GM12878 (cell line): ENCODE data around the gene DEFB132. TPM values are rescaled to one million over a fixed set of nuclear protein-coding genes. Genes with fewer than 3 reads are reported as not detected.

ENCODE experiments used
- ATAC-seq: fragments of 200-7000 bp; cut with Tn5 transposase; 3 replicates; pipeline ENCODE4 v1.9.1; 2020; ENCODE audit warnings: mild to moderate bottlenecking, moderate library complexity
- BruUV-seq: library from RNA; stranded (reverse); fragments of 400-500 nt; replicated peaks from 2 replicates; lab custom pipeline; 2021; lab: Mats Ljungman, UMichigan
- CTCF ChIA-PET: fragments of 300-600 bp; sonication (Branson Sonifier 250); formaldehyde crosslinking; extraction: SDS; loops from one replicate; lab custom pipeline; 2021; ENCODE audit warnings: inconsistent platforms; lab: Yijun Ruan, JAX
- POLR2A ChIA-PET: fragments of 350-600 bp; formaldehyde crosslinking; extraction: SDS; loops from one replicate; lab custom pipeline; 2021; ENCODE audit warnings: inconsistent platforms; lab: Charles Lee
- RAD21 ChIA-PET: fragments of 300-600 bp; sonication (Branson Sonifier 250); formaldehyde crosslinking; loops from one replicate; lab custom pipeline; 2023; ENCODE audit warnings: antibody characterized with exemption; ENCODE audit not compliant: unreplicated experiment; lab: Charles Lee
- SMC1A ChIA-PET: fragments of 300-600 bp; sonication (Branson Sonifier 250); formaldehyde crosslinking; loops from one replicate; lab custom pipeline; 2023; ENCODE audit not compliant: unreplicated experiment, uncharacterized antibody; lab: Charles Lee
- DNase-seq: peaks from one replicate; pipeline ENCODE4 v3.0.0-alpha.2; 2011; ENCODE audit warnings: low read depth, low spot score
- FAIRE-seq: peaks from 3 replicates; lab custom pipeline; 2011; peaks lifted over from hg19 to GRCh38; lab: Jason Lieb, UNC
- H2AFZ ChIP-seq: 2 replicates; pipeline ENCODE4 v1.6.0; 2011; ENCODE audit warnings: low read depth, low read length, control low read depth; ENCODE audit not compliant: control insufficient read depth
- H3K27ac ChIP-seq: 2 replicates; pipeline ENCODE4 v1.5.1; 2011; ENCODE audit warnings: control low read depth; ENCODE audit not compliant: control insufficient read depth, insufficient read depth
- H3K27me3 ChIP-seq, 2 experiments: replicated peaks in 1 of 2; 2 replicates each; pipeline versions ENCODE4 v1.6.0 to v1.6.1; 2011; ENCODE audit warnings: low read length in 1 of 2; ENCODE audit not compliant: control insufficient read depth in 2 of 2, insufficient read depth in 2 of 2
- H3K36me3 ChIP-seq, 2 experiments: 2 replicates each; pipeline ENCODE4 v1.5.1; 2011; ENCODE audit warnings: low read length in 1 of 2; ENCODE audit not compliant: control insufficient read depth in 2 of 2, insufficient read depth in 2 of 2
- H3K4me1 ChIP-seq: 2 replicates; pipeline ENCODE4 v1.6.1; 2011; ENCODE audit warnings: mild to moderate bottlenecking, low read length, moderate library complexity, mixed read lengths; ENCODE audit not compliant: control insufficient read depth, insufficient read depth
- H3K4me2 ChIP-seq: 2 replicates; pipeline ENCODE4 v1.6.0; 2011; ENCODE audit warnings: control low read depth; ENCODE audit not compliant: control insufficient read depth, insufficient read depth
- H3K4me3 ChIP-seq: fragments of 200-600 bp; sonication (generic); 2 replicates; pipeline ENCODE4 v1.5.1; 2016
- H3K79me2 ChIP-seq: 2 replicates; pipeline ENCODE4 v1.6.0; 2011; ENCODE audit warnings: low read length; ENCODE audit not compliant: control insufficient read depth, insufficient read depth
- H3K9ac ChIP-seq: 2 replicates; pipeline ENCODE4 v1.8.0; 2011; ENCODE audit warnings: low read length, control low read depth, mixed read lengths; ENCODE audit not compliant: control insufficient read depth, insufficient read depth
- H3K9me3 ChIP-seq: replicated peaks from 3 replicates; pipeline ENCODE4 v1.5.1; 2011; ENCODE audit warnings: mild to moderate bottlenecking, low read length; ENCODE audit not compliant: control insufficient read depth, insufficient read depth
- H4K20me1 ChIP-seq: 2 replicates; pipeline ENCODE4 v1.6.0; 2011; ENCODE audit not compliant: control insufficient read depth, insufficient read depth
- EP300 ChIP-seq, 2 experiments: fragments of 150-350 bp in 1 of 2; IDR thresholded peaks; 2 replicates each; pipeline ENCODE4 v1.6.1; 2011 to 2012; ENCODE audit warnings: low read depth in 2 of 2, low read length in 2 of 2, borderline replicate concordance in 1 of 2, improper control_type of control experiment in 1 of 2, inconsistent platforms in 1 of 2; ENCODE audit not compliant: control insufficient read depth in 1 of 2
- FOS ChIP-seq: IDR thresholded peaks from 3 replicates; pipeline ENCODE4 v1.6.1; 2011; ENCODE audit warnings: borderline replicate concordance; ENCODE audit not compliant: insufficient read length; ENCODE audit errors: extremely low read depth
- HDAC2 ChIP-seq: fragments of 200-600 bp; sonication (generic); IDR thresholded peaks from 2 replicates; pipeline ENCODE4 v1.6.1; 2017
- HSF1 ChIP-seq: fragments of 150-350 bp; IDR thresholded peaks from 2 replicates; pipeline ENCODE4 v1.6.1; 2014; ENCODE audit warnings: mild to moderate bottlenecking, low read depth, low read length
- KAT2A ChIP-seq: conservative IDR thresholded peaks from 2 replicates; pipeline ENCODE4 v1.6.1; 2011; ENCODE audit warnings: low read depth, low read length; ENCODE audit not compliant: control insufficient read depth
- MTA2 ChIP-seq: fragments of 450-650 bp; IDR thresholded peaks from 2 replicates; pipeline ENCODE4 v1.6.1; 2016; ENCODE audit warnings: low read depth, mild to moderate bottlenecking, moderate library complexity
- NR2C2 ChIP-seq: IDR thresholded peaks from 2 replicates; pipeline ENCODE4 v1.6.1; 2011; ENCODE audit warnings: borderline replicate concordance, low read depth; ENCODE audit not compliant: control insufficient read depth, insufficient read length
- RAD21 ChIP-seq: IDR thresholded peaks from 2 replicates; pipeline ENCODE4 v1.6.1; 2011; ENCODE audit warnings: mild to moderate bottlenecking, low read depth, low read length, moderate library complexity; ENCODE audit not compliant: insufficient read depth
- RBBP5 ChIP-seq: fragments of 200-600 bp; sonication (generic); conservative IDR thresholded peaks from 2 replicates; pipeline ENCODE4 v1.6.1; 2016
- RCOR1 ChIP-seq: conservative IDR thresholded peaks from 2 replicates; pipeline ENCODE4 v1.6.1; 2012; ENCODE audit warnings: low read depth, low read length, improper control_type of control experiment
- ZBTB40 ChIP-seq: fragments of 450-650 bp; IDR thresholded peaks from 2 replicates; pipeline ENCODE4 v1.6.1; 2016; ENCODE audit warnings: mild to moderate bottlenecking, moderate library complexity, borderline replicate concordance
- ZNF274 ChIP-seq: IDR thresholded peaks from one replicate; pipeline ENCODE4 v1.8.0; 2011; ENCODE audit not compliant: insufficient read length, insufficient read depth
- ZZZ3 ChIP-seq: IDR thresholded peaks from 2 replicates; pipeline ENCODE4 v1.6.1; 2011; ENCODE audit warnings: low read depth; ENCODE audit not compliant: control insufficient read depth, insufficient read length
- WGBS: methylation state at CpG from one replicate; pipeline ENCODE4 v1.1.6; 2016; ENCODE audit warnings: low lambda C conversion rate; ENCODE audit not compliant: insufficient replicate concordance, insufficient coverage; ENCODE audit errors: missing lambda C conversion rate; 5-methylcytosine and 5-hydroxymethylcytosine counted together
- in situ Hi-C: fragments of 300-500 bp; cut with MboI; formaldehyde crosslinking; loops from 9 replicates; pipeline ENCODE4 v1.14.3; 2018; ENCODE audit warnings: mixed read lengths
- intact Hi-C: fragments of 100-400 bp; cut with micrococcal nuclease; formaldehyde crosslinking; loops from one replicate; pipeline ENCODE4 v1.14.2; 2022; ENCODE audit not compliant: unreplicated experiment
- polyA plus RNA-seq, 11 experiments: library from polyadenylated mRNA; depleted of rRNA in 4 of 11; unstranded in 6 of 11; stranded (reverse) in 5 of 11; fragments of >200 nt; fragmentation: Nextera tagmentation in 4 of 11; fragmentation: Illumina TruSeq in 1 of 11; extraction: Ambion mirVana in 4 of 11; extraction: Trizol in 1 of 11; gene quantifications; 1 replicate in 1 of 11; 2 replicates in 10 of 11; pipeline versions ENCODE4 v1.2.1 to v1.2.3, GENCODE V29; 2011 to 2016; ENCODE audit warnings: inconsistent platforms in 2 of 11, missing spikeins in 2 of 11, low read depth in 1 of 11
- total RNA-seq, 4 experiments: library from RNA; depleted of rRNA in 3 of 4; stranded (reverse); fragments of >200 nt in 3 of 4; fragmentation: Illumina TruSeq in 1 of 4; extraction: Trizol in 1 of 4; gene quantifications; 2 replicates each; pipeline versions ENCODE4 v1.2.1 to v1.2.3, GENCODE V29; 2013 to 2021

Gene DEFB132
- total and polyA plus RNA-seq, 10 of the 15 experiments (the other 5 are each of a cell fraction or from before 2014, with no cell fraction given): not detected

- TF ChIP-seq FOS (no peak), ZBTB40 (no peak), RBBP5 (no peak), ZNF274 (no peak), ZZZ3 (no peak)
Observed at GRCh38 chr20:272718-273117, 15.2 kb downstream of the DEFB132 start (continued).

- Histone ChIP-seq H3K4me2 (no peak overlapping the region), H4K20me1 (no peaks in the 10 kb centered on the region), H3K9ac (no peak overlapping the region), H3K4me3 (no peak overlapping the region), H3K27ac (no peak overlapping the region), H3K4me1 (no peaks in the 10 kb centered on the region), H3K79me2 (no peaks in the 10 kb centered on the region), H3K27me3 (no peaks in the 10 kb centered on the region), H2AFZ (no peak overlapping the region), H3K36me3 (peaks cover 2 to 3% of the 10 kb centered on the region in 2 experiments; a peak in 2 of 4 replicates), H3K9me3 (no peaks in the 10 kb centered on the region)
- WGBS: 80% methylated on average over 3 of the region's 3 CpGs
- ChIA-PET RAD21 (no interaction called here), POLR2A (no interaction called here), CTCF (no interaction called here), SMC1A (no interaction called here)
- intact Hi-C loops: no loop called here
- no peak for FAIRE-seq
- ATAC-seq: no peak
- BruUV-seq: no TSS peak
- no peak for DNase-seq
- in situ Hi-C loops: no loop called here
- TF ChIP-seq NR2C2: no peak
- TF ChIP-seq RAD21: no peak
- TF ChIP-seq MTA2: no peak
- no peak for TF ChIP-seq ZBTB40
- TF ChIP-seq RCOR1: no peak
- no peak for TF ChIP-seq EP300 (IDR thresholded peaks at IDR 0.05; ENCODE audit: borderline replicate concordance in 1 of 2, control insufficient read depth in 1 of 2, low read depth in 2 of 2, low read length in 2 of 2)
- TF ChIP-seq HDAC2: no peak
- no peak for TF ChIP-seq HSF1
- TF ChIP-seq KAT2A: no peak
Observed at GRCh38 chr20:273884-274283, 16.4 kb downstream of the DEFB132 start.
